Activated gamma-delta T cell treated with anti-CD3 and anti-CD28 coated beads, Interleukin-2, amount 50 U/mL, for 16 hours (primary cell): ENCODE measurements around the gene GFRA1.

Source experiments
- DNase-seq: peaks from one replicate; pipeline ENCODE4 v3.0.0-alpha.2; 2020; ENCODE audit warnings: low read depth

The GFRA1 gene

DNA sequence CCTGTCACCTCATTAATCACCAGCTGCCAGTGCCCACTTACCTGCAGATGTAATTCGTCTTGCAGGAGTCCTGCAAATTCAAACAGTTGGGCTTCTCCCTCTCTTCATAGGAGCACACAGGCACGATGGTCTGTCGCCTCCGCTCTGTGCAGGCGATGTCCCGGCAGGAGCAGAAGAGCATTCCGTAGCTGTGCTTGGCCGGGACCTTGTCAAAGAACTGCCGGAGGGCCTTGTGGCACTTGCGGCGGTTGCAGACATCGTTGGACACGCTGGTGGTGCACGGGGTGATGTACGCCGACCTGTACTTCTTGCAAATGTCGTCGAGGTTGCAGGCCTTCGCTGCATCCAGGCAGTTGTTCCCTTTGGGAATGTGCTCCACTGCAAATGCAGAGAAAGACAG lies 147.8 kb downstream of the GFRA1 start:
- no peak for DNase-seq

DNA sequence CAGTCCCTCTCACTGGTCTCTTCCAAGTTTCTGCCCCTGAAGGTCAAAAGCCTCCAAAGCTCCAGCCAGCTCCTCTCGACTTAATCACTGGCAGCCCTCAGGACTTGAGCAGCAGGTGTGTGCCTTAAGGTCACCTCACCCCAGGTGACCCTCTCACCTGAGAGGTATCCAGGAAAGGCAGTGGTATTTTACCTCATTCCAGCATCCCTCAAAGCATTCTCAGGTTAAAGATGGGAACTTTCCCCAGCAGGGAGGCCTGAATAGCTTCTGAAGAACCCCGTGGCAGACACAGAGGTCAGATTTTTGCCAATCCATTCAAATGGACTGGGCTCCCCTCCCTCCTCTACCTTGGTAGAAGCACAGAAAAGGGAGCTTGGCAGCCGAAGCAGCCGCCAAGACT lies 148.2 kb downstream of the GFRA1 start:
- no peak for DNase-seq

DNA sequence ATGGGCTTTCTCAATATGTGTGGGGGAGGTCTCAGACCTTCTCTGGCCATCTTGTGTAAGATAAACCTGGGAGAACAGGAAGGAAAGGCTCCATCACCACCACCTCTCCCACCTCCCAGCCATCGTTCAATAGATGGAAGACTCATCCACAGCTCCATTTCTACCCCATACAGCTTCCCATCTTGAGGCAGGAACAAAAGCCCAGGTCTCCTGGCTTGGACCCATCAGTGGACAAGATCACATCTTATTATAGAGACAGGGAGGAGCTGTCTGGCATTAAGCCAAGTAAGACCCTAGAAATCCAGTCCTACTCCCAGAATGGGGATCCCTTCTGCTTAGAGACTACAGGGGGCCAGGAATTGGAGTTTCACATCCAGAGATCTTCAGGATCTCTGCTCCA lies 150.3 kb downstream of the GFRA1 start:
- no peak for DNase-seq

DNA sequence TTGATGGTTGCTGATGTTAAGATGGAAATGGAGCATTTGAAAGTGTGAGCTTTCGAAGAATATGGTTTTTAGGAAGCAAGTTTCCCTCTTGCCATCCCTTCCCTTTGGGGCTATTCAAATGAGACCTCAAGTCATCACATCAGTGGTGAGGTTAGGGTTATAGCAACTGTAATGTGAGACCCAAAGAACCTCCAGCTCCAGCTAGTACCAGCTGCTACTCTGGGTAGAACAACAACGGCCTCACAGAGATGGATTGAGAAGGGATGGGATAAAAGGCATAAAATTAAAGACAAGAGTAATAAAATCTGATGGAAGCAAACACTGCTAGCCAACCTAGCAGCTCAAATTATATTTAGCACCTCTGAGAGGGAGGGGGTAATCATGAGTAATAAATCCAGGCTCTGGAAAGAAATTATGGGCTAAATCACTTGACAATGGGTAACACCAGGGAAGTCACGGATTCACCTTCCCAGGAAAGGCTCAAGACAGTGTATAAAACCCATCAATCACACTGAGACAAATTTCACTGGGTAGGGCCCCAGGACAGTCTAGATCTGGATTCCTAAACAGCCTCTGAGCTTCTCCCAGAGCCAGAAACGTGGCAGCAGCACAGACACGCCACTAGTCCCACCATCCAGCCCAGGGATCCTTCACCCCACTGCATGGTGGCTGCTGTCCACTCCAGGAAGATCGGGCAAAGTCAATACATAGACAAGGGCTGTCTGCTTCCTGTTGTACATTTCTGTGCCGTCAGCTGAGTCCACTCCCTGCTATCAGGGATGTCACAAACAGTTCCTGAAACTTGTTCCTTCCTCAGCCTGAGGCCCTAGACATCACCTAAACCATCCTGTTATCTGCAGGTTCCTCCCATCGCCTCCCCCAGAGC lies 151.1 kb downstream of the GFRA1 start:
- no peak for DNase-seq

DNA sequence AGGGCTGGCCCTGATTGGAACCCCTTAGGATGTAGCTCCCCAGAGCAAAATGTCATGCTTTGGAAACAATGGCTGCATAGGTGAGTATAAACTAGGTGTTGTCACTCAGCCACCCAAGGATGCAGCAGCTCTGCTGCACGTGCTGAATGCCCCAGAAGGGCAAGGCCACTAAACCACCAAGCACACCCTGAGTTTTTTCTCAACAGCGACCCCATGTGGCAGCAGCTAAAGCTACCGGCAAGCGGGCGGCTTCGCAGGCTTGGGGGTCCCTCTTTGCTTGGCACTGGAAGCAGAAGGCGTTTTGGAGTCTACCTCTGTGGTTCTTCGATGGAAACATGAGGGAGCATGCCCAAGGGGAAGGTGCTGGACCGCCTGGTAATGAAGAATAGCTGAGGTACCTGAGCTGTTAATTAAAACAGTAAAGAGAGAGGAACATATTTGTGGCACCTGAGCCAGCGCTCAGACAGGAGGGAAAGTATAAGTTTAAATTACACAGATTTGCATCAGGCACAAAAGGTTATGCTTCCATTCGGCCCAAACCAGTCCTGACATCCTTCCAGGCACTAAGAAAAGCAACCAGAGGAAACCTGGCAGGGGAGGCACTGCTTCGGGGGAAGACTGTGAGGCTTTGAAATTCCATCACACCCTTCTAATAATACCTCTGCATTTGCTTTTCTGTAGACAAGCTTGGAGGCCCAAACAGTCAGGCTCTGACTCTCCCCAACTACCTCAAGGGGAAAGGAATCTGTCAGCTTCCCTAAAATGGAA lies 152.1 kb downstream of the GFRA1 start:
- no peak for DNase-seq

DNA sequence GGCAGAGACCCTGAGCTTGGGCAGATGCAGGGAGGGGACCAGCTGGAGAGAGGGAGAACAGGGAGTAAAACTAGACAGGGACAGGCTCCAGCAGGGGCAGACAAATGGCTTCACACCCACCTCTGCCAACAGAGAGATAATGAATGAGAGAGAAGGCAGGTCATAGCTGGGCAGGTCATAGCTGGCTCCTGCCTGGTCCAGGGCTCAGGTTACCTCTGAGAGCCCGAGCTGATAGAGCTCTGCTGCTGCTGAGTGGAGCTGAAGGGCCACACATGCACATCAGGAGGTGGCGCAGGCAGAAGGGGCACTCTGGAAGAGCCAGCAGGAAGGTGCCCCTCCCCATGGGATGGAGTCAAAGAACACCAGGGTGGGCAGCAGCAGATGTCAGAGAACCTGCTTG lies 154.2 kb downstream of the GFRA1 start:
- no peak for DNase-seq

DNA sequence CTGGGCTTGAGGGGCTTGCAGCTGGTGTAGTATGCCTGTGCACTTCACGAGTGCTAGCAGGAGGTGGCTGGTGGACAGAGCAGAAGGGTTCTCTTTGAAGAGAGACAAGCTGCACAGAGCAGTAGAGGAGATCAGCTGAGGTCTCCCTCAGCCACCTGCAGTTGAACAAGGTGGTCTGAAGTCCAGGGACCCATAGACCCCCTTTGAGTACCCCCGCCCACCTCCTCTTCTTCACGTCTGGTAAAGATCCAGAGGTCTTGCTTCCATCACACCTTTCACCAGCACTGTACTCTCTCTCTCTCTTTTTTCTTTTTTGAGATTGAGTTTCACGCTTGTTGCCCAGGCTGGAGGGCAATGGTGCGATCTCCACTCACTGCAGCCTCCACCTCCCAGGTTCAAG lies 157.2 kb downstream of the GFRA1 start:
- DNase-seq, result no peak

DNA sequence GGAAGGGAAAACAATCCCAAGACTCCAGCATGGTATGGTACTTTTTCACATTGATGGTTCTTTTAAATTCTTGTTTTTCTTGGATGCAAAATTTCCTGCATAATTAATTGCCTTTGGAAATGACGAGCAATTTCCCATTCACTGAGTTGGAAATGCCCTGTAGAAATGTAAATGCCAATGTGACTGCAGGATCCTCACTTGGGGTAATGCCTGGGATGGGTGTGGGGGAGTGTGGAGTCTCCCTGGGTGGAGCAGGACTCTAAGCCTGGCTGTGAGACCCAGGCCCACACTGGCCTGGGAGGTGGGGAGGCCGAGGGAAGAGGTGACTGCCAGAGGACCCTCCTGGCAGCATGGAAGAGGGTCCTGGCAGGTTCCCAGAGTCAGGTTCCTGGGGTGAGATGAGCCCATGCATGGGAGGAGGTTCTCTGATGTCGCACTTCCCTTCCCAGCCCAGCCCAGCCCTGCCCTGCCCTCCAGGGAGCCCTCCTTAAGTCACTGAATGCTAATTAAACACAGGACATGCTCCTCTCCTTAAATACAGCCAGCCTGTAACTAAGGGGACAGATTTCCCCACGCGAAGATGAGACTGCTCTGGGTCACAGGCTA lies 157.9 kb downstream of the GFRA1 start:
- DNase-seq, result no peak

DNA sequence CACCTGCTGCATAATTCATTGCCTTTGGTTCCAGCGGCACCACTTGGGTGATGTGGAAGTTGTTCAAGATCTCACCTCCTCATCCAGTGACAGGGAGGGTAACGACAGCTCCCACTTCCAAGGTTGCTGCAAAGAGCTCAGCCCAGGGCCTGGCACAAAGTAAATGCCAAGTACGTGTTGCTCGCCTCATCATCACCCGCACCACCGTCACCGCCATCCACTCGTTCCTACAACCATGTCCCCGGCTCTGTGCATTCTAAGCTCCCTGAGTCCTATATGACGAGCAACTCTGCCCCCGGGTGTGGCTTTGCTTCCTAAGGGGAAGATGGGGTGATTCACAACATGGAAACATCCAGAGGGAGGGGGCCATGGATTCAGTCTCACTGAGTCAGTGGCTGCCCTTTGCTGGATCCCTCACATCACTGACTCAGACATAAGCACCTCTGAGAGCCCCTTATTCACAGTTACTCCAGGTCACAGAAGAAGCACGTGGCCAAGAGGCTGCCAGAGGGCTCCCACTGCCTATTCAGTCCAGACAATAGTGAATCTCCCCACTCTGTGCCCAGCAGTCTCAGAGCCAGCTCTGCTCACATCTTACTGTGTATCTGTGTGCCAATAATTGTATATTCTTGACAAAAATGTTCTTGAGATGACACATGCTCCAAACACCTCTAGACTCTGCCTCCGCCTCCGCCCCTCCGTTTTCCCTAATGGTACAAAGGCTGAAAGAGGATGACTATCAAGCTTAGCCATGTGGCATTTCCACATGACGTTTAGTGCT lies 159.1 kb downstream of the GFRA1 start:
- no peak for DNase-seq

DNA sequence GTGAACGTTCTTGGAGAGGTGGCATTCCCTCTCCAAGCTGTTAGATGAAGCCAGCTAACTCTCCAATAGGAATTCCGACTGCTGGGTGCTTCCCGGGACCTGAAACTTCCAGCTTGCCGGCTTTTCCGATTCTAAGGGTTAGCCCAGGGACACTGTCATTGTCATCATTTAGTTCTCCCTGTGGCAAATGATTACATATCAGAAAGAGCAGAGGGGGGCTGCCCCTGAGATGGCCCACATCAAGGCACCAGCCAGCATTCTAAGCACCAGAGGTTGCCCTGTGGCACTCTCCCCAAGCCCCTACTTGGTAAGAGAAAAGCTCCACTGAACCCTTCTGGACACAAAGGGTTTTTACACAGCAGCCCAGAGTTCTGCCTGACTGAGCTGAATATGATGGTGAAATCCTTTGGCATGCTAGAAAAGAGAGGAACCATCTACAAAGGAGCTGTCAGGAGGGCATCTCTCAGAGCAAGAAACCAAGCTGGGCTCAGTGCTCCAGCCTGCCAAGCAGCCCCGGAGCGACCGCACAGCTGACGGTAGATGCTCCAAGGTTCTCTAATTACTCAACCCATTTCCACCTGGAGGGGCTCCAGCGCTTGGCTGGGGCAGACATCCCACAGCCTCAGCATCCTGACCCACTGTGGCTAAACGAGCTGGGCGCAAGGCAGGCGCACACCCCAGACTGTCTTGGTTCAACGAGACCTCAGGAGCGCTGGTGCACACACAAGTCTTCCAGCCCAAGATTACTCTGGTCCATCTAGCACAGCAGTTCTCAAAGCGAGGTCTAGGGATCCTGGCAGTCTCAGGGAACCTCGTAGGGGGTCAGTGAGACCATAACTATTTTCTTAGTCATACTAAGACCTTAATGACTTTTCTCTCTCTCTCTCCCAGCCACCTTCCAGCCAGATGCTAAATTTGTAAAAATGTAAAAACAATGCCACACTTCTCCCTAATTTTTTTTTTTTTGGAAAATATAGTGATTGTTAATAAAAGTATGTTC lies 160.5 kb downstream of the GFRA1 start:
- no peak for DNase-seq

DNA sequence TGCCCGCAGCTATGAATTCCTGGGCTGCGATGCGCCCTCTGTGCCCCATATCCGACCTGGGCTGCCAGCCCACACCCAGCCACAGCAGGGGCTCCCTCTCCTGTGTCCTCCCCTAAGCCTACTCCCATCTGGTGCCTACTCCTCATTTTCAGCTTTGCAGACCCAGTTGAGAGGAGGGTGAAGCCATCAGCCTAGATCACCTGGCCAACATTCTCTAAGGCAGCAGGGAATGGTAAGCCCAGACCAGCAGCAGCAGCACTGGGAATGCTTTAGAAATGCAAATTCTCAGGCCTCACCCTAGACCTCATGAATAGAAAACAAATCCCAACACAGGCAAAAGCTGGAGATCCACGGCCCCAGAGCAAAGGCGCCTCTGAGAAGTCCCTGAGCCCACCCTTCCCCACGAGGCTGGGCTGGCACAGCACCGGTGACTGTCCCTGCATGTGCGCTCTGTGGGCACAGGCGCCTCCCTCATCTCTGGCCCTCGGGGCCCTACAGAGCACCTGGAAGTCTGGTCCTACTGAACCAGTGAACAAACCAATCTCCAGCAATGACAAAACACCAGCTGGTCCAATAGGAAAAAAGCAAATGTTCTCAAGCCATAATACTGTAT lies 161.4 kb downstream of the GFRA1 start:
- no peak for DNase-seq

DNA sequence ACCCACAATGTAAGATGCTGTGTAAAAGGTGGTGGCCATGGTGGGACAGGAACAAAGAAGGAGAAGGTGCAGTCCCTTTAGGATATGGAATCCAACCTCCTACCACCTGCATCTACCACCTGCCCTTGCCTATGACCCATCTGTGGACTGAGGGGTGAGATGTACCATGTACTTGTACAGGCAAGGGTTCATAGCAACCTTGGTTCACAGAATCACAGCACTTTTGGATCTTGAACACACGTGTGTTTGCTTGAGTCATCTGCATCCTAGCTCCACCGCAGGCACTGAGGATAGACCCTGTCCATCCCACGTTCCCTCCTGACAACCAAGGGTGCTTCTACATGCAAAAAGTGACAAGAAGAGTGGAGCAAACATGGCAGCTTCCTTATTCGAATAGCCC lies 162.3 kb downstream of the GFRA1 start:
- no peak for DNase-seq

DNA sequence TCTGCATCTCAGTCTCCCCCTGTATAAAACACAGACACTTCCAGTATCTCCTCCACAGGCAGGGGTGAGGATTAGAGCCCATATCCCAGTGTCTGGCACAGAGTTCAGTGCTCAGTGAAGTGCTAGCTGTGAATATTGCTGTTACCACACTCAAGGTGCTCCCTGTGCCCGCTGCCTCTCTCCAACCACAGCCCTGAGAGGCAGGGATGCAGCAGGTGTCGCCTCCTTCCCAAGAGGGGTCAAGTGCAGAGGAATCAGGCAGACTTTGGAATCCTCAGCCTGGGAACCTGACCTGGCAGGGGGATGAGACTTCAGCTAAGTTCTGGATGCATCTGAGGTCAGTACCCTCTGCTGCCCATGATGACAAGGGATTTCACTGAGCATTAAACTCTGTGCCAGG lies 163.1 kb downstream of the GFRA1 start:
- no peak for DNase-seq

DNA sequence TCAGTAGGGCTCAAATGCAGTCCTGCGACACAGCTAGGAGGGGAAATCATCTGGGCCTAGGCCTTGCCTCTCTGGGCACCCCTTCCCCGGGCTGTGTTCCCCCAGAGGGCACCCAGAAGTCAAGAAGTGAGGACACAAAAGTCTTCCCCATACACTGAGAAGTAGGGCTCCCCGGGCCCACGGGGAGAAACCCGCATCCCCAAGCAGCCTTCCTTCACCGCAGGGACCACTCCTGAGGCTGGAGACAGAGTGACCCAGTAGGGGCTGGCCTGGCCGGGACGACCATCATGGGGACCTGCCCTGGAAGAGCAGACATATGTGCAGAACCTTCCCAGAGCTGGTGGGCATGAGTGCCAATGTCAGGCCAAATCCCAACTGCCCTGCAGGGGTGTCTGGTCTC lies 163.5 kb downstream of the GFRA1 start:
- DNase-seq, result no peak

DNA sequence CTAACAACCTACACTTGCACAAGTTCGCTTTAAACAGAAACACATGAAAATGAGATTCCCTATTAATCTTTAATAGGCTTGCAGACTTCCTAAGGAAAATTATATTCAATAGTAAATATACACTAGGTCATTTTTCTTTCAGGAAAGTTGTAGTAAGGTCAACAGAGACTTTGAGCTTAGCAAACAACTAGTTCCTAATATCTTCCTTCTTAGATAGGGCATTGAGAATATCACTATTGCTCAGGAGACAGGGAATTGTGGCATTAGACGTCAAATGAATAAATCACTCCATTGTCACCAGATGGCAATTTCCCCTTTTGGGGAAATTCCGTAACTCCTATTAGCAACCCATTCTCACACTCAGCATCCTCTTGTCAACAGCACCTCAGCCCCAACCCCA lies 164.9 kb downstream of the GFRA1 start:
- DNase-seq, result no peak

DNA sequence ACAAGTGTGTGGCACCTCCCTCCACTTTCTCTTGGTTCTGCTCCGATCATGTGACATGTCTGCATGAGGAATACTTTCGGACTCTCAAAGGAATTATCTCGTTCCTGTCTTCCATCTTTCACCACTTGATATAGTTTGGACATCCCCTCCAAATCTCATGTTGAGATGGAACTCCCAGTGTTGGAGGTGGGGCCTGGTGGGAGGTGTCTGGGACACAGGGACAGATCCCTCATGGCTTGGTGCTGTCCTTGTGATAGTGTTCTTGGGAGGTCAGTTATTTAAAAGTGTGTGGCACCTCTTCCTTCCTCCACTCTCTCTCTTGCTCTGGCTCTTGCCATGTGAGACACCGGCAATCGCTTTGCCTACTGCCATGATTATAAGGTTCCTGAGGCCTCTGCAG lies 166.4 kb downstream of the GFRA1 start:
- no peak for DNase-seq

DNA sequence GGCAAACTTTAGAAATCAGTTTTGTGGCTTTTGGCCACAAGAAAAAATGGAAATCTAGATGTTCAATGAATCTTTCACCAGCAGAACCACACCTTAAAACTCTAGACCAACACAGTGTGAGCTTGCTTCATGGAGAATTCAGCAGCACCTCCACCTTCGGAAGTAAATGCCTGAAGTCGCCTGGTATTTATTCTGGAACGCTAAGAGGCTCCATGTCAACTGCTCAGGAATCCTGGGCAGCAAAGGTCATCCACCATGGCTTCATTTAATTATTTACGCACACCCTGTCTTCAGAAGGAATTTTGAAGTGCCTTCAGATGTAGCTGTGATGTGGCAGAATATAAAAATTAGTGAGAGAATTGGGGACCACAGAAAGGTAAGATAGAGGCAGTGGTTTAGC lies 167.7 kb downstream of the GFRA1 start:
- DNase-seq, result no peak

DNA sequence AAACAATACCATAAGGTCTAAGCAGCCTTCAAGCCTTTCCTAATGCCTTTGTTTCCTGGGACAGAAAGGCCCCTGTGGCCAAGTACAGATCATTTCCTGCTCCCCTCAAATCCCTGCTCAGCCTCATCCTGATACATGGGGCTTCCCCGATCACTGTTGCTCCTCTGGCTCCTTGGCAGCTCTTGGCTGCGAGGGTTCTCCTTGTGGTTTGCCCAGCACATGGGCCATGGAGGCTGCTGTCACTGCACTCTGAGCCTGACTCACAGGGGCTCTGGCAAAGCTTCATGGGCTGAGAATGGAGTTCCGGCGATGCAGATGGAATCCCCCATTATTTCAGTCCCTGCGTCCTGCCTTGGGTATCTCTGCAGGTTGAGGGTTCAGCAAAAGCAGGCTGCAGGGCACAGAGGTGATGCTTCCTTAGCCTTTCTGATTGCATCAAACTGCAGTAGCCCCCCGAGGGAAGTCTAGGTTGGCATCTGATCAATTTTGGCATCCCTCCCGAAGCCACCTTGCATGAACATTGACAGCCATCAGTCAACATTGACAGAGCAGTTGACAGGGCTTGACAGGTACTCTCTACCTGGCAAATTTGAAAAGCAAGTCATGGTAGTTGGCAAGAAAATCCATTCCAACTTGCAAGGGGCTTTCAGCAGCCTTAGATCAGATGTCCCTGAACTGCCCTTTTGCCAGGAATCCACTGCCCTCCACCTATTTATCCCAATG lies 168.6 kb downstream of the GFRA1 start:
- no peak for DNase-seq

DNA sequence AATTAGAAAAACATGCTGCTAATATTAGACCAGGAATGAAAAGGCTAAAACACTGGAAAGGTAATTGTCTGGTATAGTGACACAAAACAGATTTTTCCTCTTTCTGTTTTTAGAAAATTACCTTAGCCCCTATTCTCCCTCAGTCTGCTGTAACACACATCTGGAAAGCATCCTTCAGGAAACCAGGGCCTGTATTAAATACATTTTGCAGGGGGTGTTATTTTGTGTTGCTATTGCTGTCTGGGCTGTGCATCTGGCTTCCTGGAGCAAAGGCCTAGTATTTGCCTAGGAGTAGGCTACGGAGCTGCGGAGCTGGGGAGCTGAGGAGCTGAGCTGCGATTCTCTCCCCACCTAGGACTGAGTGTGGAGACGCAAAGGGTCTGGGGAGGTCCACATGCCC lies 169.3 kb downstream of the GFRA1 start:
- DNase-seq, result no peak
